Neural progenitor cell (in vitro differentiated cells): Measurements from ENCODE around the gene PGLYRP4. TPM values are rescaled to one million over a fixed set of nuclear protein-coding genes. Genes with fewer than 3 reads are reported as not detected.

Source experiments
- DNase-seq: peaks from one replicate; pipeline ENCODE4 v3.0.0-alpha.2; 2016; ENCODE audit warnings: low spot score
- H2AFZ ChIP-seq: fragments of 200-600 bp; sonication (generic); replicated peaks from 2 replicates; pipeline ENCODE4 v1.6.1; 2016; ENCODE audit warnings: antibody characterized with exemption
- H3F3A ChIP-seq: fragments of 200-600 bp; sonication (generic); 2 replicates; pipeline ENCODE4 v1.6.1; 2016; ENCODE audit warnings: antibody characterized with exemption, low read depth
- H3K27ac ChIP-seq: fragments of 200-600 bp; sonication (generic); 2 replicates; pipeline ENCODE4 v1.5.1; 2016; ENCODE audit warnings: mild to moderate bottlenecking
- H3K27me3 ChIP-seq: fragments of 200-600 bp; sonication (generic); 2 replicates; pipeline ENCODE4 v1.6.1; 2016; ENCODE audit warnings: mild to moderate bottlenecking, moderate library complexity
- H3K36me3 ChIP-seq: fragments of 200-600 bp; sonication (generic); 2 replicates; pipeline ENCODE4 v1.5.1; 2016
- H3K4me1 ChIP-seq: fragments of 200-600 bp; sonication (generic); 2 replicates; pipeline ENCODE4 v1.6.1; 2016; ENCODE audit warnings: mixed run types
- H3K4me2 ChIP-seq: fragments of 200-600 bp; sonication (generic); 2 replicates; pipeline ENCODE4 v1.6.1; 2016
- H3K4me3 ChIP-seq: fragments of 200-600 bp; sonication (generic); 2 replicates; pipeline ENCODE4 v1.5.1; 2016
- H3K79me2 ChIP-seq: fragments of 200-600 bp; sonication (generic); 2 replicates; pipeline ENCODE4 v1.6.1; 2016; ENCODE audit warnings: low read depth
- H3K9ac ChIP-seq: fragments of 200-600 bp; sonication (generic); 2 replicates; pipeline ENCODE4 v1.6.1; 2016
- H3K9me3 ChIP-seq: fragments of 200-600 bp; sonication (generic); 2 replicates; pipeline ENCODE4 v1.5.1; 2016; ENCODE audit warnings: low read depth
- H4K20me1 ChIP-seq: fragments of 200-600 bp; sonication (generic); 2 replicates; pipeline ENCODE4 v1.6.1; 2016; ENCODE audit warnings: low read depth
- H3K27ac Mint-ChIP-seq: 3 replicates; pipeline ENCODE4 v1.8.0; 2021; ENCODE audit warnings: mixed read lengths
- H3K27me3 Mint-ChIP-seq: 2 replicates; pipeline ENCODE4 v1.8.0; 2022; ENCODE audit warnings: low read depth, mild to moderate bottlenecking, inconsistent platforms, moderate library complexity, mixed read lengths; ENCODE audit not compliant: insufficient read depth
- H3K36me3 Mint-ChIP-seq: 3 replicates; pipeline ENCODE4 v1.8.0; 2021; ENCODE audit warnings: mixed read lengths
- H3K4me1 Mint-ChIP-seq: 3 replicates; pipeline ENCODE4 v1.8.0; 2021; ENCODE audit warnings: mixed read lengths
- H3K4me3 Mint-ChIP-seq: 3 replicates; pipeline ENCODE4 v1.8.0; 2021; ENCODE audit warnings: mild to moderate bottlenecking, moderate library complexity, mixed read lengths
- H3K9me3 Mint-ChIP-seq: 3 replicates; pipeline ENCODE4 v1.8.0; 2020; ENCODE audit warnings: mixed read lengths
- EZH2 ChIP-seq: fragments of 200-600 bp; sonication (generic); IDR thresholded peaks from 2 replicates; pipeline ENCODE4 v1.6.1; 2017; ENCODE audit warnings: antibody characterized with exemption, mild to moderate bottlenecking, moderate library complexity
- EZH2phosphoT487 ChIP-seq: fragments of 200-600 bp; sonication (generic); IDR thresholded peaks from 2 replicates; pipeline ENCODE4 v1.6.1; 2017; ENCODE audit warnings: antibody characterized with exemption
- total RNA-seq: library from RNA; depleted of rRNA; stranded (reverse); fragments of >200 nt; gene quantifications from 2 replicates; pipeline ENCODE4 v1.2.3, GENCODE V29; 2015; ENCODE audit warnings: low replicate concordance
- TF ChIP-seq, protein P1 (sequence below): fragments of 200-600 bp; sonication (generic); IDR thresholded peaks from 2 replicates; pipeline ENCODE4 v1.5.1; 2017; ENCODE audit warnings: antibody characterized with exemption, mild to moderate bottlenecking

Gene PGLYRP4
- total RNA-seq, 1 donor from 2014 or later = not detected

DNA sequence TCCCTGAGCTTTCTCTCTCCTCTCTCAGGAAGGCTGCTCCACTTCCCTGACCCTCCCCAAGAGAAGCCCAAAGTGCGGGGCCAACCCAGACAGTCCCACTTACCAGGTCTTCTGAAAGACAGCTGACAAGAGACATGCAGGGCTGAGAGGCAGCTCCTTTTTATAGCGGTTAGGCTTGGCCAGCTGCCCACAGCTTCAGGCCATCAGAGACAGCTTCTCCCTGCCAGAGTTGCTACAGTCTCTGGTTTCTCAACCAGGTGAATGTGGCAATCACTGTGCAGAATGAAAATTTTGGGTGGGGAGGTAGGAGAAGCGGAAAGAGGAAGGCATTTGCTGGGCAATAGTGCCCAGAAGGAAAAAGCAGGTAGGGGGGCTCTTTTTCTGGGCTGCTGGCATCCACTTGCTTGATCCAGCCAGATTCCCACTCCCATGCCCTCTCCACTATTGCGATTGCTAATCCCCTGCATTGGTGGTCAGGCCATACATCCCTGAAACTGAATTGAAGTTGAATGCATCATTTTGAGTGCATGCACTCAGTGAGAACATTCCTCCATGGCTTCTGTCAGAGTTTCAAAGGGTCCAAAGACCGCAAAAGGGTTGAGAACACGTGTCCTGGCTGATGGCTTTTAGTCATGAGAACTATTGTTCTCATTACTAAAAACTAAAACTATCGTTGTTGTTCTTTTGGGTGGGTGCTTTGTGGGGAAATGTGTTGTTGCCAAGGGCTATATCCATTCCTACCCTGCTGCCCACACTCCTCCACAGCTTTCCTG lies 42.5 kb upstream of the PGLYRP4 start, which contains the start of gene S100A8:
Gene S100A8, minus strand, starts transcription at position 136 of the 773 bp plus-strand sequence. CDS start 538 bp downstream, outside the sequence.
- Mint-ChIP-seq H3K36me3 (no peaks in the 10 kb centered on the region), H3K9me3 (no peaks in the 10 kb centered on the region), H3K4me3 (no peak within 1 kb of the TSS), H3K4me1 (no peaks in the 10 kb centered on the region), H3K27me3 (peaks cover 2% of the 10 kb centered on the region), H3K27ac (no peak within 1 kb of the TSS)
- Histone ChIP-seq H3K4me2 (no peak within 1 kb of the TSS), H4K20me1 (no peaks in the 10 kb centered on the region), H2AFZ (no peak within 1 kb of the TSS), H3F3A (no peaks in the 10 kb centered on the region), H3K27ac (no peak within 1 kb of the TSS), H3K9ac (no peak within 1 kb of the TSS), H3K4me3 (no peak within 1 kb of the TSS), H3K36me3 (no peaks in the 10 kb centered on the region), H3K27me3 (no peaks in the 10 kb centered on the region), H3K79me2 (no peaks in the 10 kb centered on the region), H3K9me3 (no peaks in the 10 kb centered on the region), H3K4me1 (no peaks in the 10 kb centered on the region)
- DNase-seq = no peak
- TF ChIP-seq, protein P1, sequence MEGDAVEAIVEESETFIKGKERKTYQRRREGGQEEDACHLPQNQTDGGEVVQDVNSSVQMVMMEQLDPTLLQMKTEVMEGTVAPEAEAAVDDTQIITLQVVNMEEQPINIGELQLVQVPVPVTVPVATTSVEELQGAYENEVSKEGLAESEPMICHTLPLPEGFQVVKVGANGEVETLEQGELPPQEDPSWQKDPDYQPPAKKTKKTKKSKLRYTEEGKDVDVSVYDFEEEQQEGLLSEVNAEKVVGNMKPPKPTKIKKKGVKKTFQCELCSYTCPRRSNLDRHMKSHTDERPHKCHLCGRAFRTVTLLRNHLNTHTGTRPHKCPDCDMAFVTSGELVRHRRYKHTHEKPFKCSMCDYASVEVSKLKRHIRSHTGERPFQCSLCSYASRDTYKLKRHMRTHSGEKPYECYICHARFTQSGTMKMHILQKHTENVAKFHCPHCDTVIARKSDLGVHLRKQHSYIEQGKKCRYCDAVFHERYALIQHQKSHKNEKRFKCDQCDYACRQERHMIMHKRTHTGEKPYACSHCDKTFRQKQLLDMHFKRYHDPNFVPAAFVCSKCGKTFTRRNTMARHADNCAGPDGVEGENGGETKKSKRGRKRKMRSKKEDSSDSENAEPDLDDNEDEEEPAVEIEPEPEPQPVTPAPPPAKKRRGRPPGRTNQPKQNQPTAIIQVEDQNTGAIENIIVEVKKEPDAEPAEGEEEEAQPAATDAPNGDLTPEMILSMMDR = no peak
- TF ChIP-seq EZH2phosphoT487 = no peak
- no peak for TF ChIP-seq EZH2

DNA sequence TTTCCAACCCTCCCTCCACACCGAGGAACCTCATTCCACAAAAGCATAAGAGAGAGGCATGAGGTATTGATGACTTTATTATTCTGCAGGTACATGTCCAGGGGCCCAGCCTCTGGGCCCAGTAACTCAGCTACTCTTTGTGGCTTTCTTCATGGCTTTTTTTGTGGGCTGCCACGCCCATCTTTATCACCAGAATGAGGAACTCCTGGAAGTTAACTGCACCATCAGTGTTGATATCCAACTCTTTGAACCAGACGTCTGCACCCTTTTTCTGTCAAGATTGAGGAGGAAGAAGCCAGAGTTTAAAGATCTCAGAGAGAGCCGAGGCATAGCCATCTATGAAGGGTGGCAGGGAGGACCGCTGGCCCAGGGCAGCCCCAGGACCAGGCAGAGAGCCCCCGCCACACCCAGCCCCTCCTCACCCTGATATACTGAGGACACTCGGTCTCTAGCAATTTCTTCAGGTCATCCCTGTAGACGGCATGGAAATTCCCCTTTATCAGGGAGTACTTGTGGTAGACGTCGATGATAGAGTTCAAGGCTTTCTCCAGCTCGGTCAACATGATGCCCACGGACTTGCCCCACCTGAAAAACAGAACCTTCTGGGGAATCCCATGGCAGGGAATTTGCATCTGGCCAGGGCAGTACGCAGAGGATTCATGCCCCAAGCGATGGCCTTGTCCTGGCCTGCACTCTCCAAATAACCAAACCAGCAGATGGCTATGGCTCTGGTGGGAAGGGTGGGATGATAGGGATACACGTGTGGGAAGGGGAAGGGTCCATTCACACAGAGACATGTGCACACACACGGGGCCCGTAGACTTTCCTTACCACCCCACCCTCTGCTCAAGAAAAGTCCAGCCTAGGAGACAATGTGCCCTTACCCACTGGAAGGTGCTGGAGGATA lies 41.6 kb upstream of the PGLYRP4 start:
- Histone ChIP-seq H3K36me3 (no peaks in the 10 kb centered on the region), H3K9ac (no peak overlapping the region), H2AFZ (no peak overlapping the region), H4K20me1 (no peaks in the 10 kb centered on the region), H3K9me3 (no peaks in the 10 kb centered on the region), H3K4me2 (no peak overlapping the region), H3K4me3 (no peak overlapping the region), H3K27me3 (no peaks in the 10 kb centered on the region), H3K27ac (no peak overlapping the region), H3K4me1 (no peaks in the 10 kb centered on the region), H3K79me2 (no peaks in the 10 kb centered on the region), H3F3A (no peaks in the 10 kb centered on the region)
- TF ChIP-seq, protein P1 = no peak
- TF ChIP-seq EZH2 (no peak), EZH2phosphoT487 (no peak)
- Mint-ChIP-seq H3K9me3 (no peaks in the 10 kb centered on the region), H3K4me1 (no peaks in the 10 kb centered on the region), H3K27ac (no peak overlapping the region), H3K27me3 (peaks cover 2% of the 10 kb centered on the region), H3K4me3 (no peak overlapping the region), H3K36me3 (no peaks in the 10 kb centered on the region)
- no peak for DNase-seq

GRCh38 chr1:153389401-153389800 lies 40.8 kb upstream of the PGLYRP4 start:
- no peaks in the 10 kb centered on the region for H3K79me2 ChIP-seq
- Mint-ChIP-seq H3K27ac (no peak overlapping the region), H3K9me3 (no peaks in the 10 kb centered on the region), H3K4me1 (no peaks in the 10 kb centered on the region), H3K36me3 (no peaks in the 10 kb centered on the region), H3K27me3 (peaks cover 2% of the 10 kb centered on the region), H3K4me3 (no peak overlapping the region)
- H3K4me3 ChIP-seq = no peak overlapping the region
- H3K9ac ChIP-seq = no peak overlapping the region
- no peaks in the 10 kb centered on the region for H3K27me3 ChIP-seq
- no peak overlapping the region for H3K27ac ChIP-seq
- H3K9me3 ChIP-seq = no peaks in the 10 kb centered on the region
- DNase-seq = no peak
- TF ChIP-seq EZH2phosphoT487 (no peak), EZH2 (no peak)
- TF ChIP-seq, protein P1 = no peak
- H3K4me1 ChIP-seq = no peaks in the 10 kb centered on the region
- no peak overlapping the region for H2AFZ ChIP-seq
- H4K20me1 ChIP-seq = no peaks in the 10 kb centered on the region
- no peak overlapping the region for H3K4me2 ChIP-seq
- no peaks in the 10 kb centered on the region for H3F3A ChIP-seq
- no peaks in the 10 kb centered on the region for H3K36me3 ChIP-seq
